ENCODE results near the gene SBNO2.

Gene SBNO2

GRCh38 chr19:1111641-1112267 is 62.3 kb downstream of the SBNO2 start:
- H3F3A ChIP-seq (ENCODE audit: low read depth) = no peaks in the 10 kb centered on the region
- H3K79me2 ChIP-seq (ENCODE audit: insufficient read depth, low read length) = no peaks in the 10 kb centered on the region; the same call in 1 of the 2 replicates
- no peaks in the 10 kb centered on the region for H3K4me1 ChIP-seq (ENCODE audit: insufficient read depth, low read length, poor library complexity, severe bottlenecking)
- no peak overlapping the region for H3K4me3 ChIP-seq (ENCODE audit: low read length, poor library complexity, severe bottlenecking)
- H3K36me3 ChIP-seq (ENCODE audit: insufficient read depth, low read length) = peaks cover 15% of the 10 kb centered on the region; the same call in 1 of the 2 replicates
- no peak for TF ChIP-seq EZH2phosphoT487 (IDR thresholded peaks at IDR 0.05; ENCODE audit: borderline replicate concordance)
- TF ChIP-seq, protein P1, sequence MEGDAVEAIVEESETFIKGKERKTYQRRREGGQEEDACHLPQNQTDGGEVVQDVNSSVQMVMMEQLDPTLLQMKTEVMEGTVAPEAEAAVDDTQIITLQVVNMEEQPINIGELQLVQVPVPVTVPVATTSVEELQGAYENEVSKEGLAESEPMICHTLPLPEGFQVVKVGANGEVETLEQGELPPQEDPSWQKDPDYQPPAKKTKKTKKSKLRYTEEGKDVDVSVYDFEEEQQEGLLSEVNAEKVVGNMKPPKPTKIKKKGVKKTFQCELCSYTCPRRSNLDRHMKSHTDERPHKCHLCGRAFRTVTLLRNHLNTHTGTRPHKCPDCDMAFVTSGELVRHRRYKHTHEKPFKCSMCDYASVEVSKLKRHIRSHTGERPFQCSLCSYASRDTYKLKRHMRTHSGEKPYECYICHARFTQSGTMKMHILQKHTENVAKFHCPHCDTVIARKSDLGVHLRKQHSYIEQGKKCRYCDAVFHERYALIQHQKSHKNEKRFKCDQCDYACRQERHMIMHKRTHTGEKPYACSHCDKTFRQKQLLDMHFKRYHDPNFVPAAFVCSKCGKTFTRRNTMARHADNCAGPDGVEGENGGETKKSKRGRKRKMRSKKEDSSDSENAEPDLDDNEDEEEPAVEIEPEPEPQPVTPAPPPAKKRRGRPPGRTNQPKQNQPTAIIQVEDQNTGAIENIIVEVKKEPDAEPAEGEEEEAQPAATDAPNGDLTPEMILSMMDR (conservative IDR thresholded peaks at IDR 0.05; ENCODE audit: low read length) = no peak
- H3K27me3 ChIP-seq (ENCODE audit: insufficient read depth, low read length, poor library complexity, severe bottlenecking) = no peaks in the 10 kb centered on the region
- H2AFZ ChIP-seq (ENCODE audit: low read length) = no peak overlapping the region
- H3K4me2 ChIP-seq (ENCODE audit: low read depth, low read length, poor library complexity, severe bottlenecking) = no peak overlapping the region
- no peaks in the 10 kb centered on the region for H3K9me3 ChIP-seq (ENCODE audit: insufficient read depth, low read depth, low read length)
- H3K9ac ChIP-seq (ENCODE audit: low read depth, low read length, poor library complexity, severe bottlenecking) = no peak overlapping the region
- peaks cover under 1% of the 10 kb centered on the region for H4K20me1 ChIP-seq (ENCODE audit: insufficient read depth, low read length, poor library complexity, severe bottlenecking)
- no peaks in the 10 kb centered on the region for H3K9me2 ChIP-seq (replicated peaks; ENCODE audit: low read depth, low read length)

- Histone ChIP-seq H3K36me3 (ENCODE audit: insufficient read depth, low read length) (peaks cover 17% of the 10 kb centered on the region; the same call in 1 of the 2 replicates), H3K27me3 (ENCODE audit: insufficient read depth, low read length, poor library complexity, severe bottlenecking) (no peaks in the 10 kb centered on the region), H3K9me2 (replicated peaks; ENCODE audit: low read depth, low read length) (no peaks in the 10 kb centered on the region)
These were observed 63.0 kb downstream of the SBNO2 start for GRCh38 chr19:1110809-1111640.

GRCh38 chr19:1109697-1110671 is 64.1 kb downstream of the SBNO2 start:
- no peaks in the 10 kb centered on the region for H3F3A ChIP-seq (ENCODE audit: low read depth)
- no peak for TF ChIP-seq EZH2phosphoT487 (IDR thresholded peaks at IDR 0.05; ENCODE audit: borderline replicate concordance)
- TF ChIP-seq, protein P1 (conservative IDR thresholded peaks at IDR 0.05; ENCODE audit: low read length) = no peak
- H3K36me3 ChIP-seq (ENCODE audit: insufficient read depth, low read length) = peaks cover 19% of the 10 kb centered on the region; the same call in 1 of the 2 replicates

More at GRCh38 chr19:1110809-1111640, 63.0 kb downstream of the SBNO2 start:
- no peak overlapping the region for H3K4me3 ChIP-seq (ENCODE audit: low read length, poor library complexity, severe bottlenecking)
- H3K79me2 ChIP-seq (ENCODE audit: insufficient read depth, low read length) = peaks cover 7% of the 10 kb centered on the region; the same call in 1 of the 2 replicates
- H3K9me3 ChIP-seq (ENCODE audit: insufficient read depth, low read depth, low read length) = no peaks in the 10 kb centered on the region
- H3F3A ChIP-seq (ENCODE audit: low read depth) = no peaks in the 10 kb centered on the region
- H3K4me1 ChIP-seq (ENCODE audit: insufficient read depth, low read length, poor library complexity, severe bottlenecking) = peaks cover 2% of the 10 kb centered on the region
- H2AFZ ChIP-seq (ENCODE audit: low read length) = no peak overlapping the region
- H4K20me1 ChIP-seq (ENCODE audit: insufficient read depth, low read length, poor library complexity, severe bottlenecking) = peaks cover 8% of the 10 kb centered on the region
- TF ChIP-seq, protein P1 (conservative IDR thresholded peaks at IDR 0.05; ENCODE audit: low read length) = no peak
- TF ChIP-seq EZH2phosphoT487 (IDR thresholded peaks at IDR 0.05; ENCODE audit: borderline replicate concordance) = no peak
- no peak overlapping the region for H3K9ac ChIP-seq (ENCODE audit: low read depth, low read length, poor library complexity, severe bottlenecking)
- H3K4me2 ChIP-seq (ENCODE audit: low read depth, low read length, poor library complexity, severe bottlenecking) = no peak overlapping the region

More at GRCh38 chr19:1109697-1110671, 64.1 kb downstream of the SBNO2 start:
- Histone ChIP-seq H3K9me3 (ENCODE audit: insufficient read depth, low read depth, low read length) (no peaks in the 10 kb centered on the region), H3K79me2 (ENCODE audit: insufficient read depth, low read length) (peaks cover 18% of the 10 kb centered on the region), H3K4me1 (ENCODE audit: insufficient read depth, low read length, poor library complexity, severe bottlenecking) (peaks cover 10% of the 10 kb centered on the region), H4K20me1 (ENCODE audit: insufficient read depth, low read length, poor library complexity, severe bottlenecking) (peaks cover 18% of the 10 kb centered on the region), H3K9ac (ENCODE audit: low read depth, low read length, poor library complexity, severe bottlenecking) (no peak overlapping the region), H3K4me3 (ENCODE audit: low read length, poor library complexity, severe bottlenecking) (no peak overlapping the region), H3K4me2 (ENCODE audit: low read depth, low read length, poor library complexity, severe bottlenecking) (no peak overlapping the region), H2AFZ (ENCODE audit: low read length) (no peak overlapping the region), H3K27me3 (ENCODE audit: insufficient read depth, low read length, poor library complexity, severe bottlenecking) (no peaks in the 10 kb centered on the region), H3K9me2 (replicated peaks; ENCODE audit: low read depth, low read length) (no peaks in the 10 kb centered on the region)

All from Loucy (cell line).